ENCODE measurements around the gene MATN3. TPM values are rescaled to one million over a fixed set of nuclear protein-coding genes. Genes with fewer than 3 reads are reported as not detected.

MATN3 gene
- total and polyA plus RNA-seq, 2 of the 8 experiments (the other 6 are each of a cell fraction or from before 2014, with no cell fraction given), result 3.0 to 9.9 TPM

DNA sequence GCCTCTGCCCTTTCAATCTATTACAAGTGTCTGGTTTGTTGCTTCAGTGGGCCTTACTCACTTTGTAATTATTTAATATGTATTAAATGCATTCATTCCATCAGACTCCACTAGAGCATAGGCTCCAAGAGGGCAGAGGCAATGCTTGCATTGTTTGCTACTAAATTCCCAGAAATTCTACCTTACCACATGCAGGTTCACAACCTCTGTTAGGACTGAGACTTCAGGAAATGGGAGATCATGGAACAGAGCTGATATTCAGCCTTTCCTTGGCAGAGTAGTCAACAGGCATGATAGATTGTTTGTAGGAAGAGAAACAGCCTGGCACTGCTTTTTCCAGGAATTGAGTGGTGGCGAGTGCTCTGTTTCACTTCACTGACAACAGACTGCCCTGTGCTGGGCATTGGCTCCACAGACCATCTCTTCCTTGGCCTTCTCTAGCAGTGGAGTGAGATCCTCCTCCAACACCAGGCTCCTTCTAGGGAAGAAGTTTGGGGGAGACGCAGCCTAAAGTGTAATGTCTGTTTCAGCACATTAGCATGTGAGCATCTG, 6.2 kb upstream of the MATN3 start (continued):
- no peak for TF ChIP-seq RNF2 (IDR thresholded peaks at IDR 0.05; ENCODE audit: borderline replicate concordance, low read depth, low read length, missing control alignments, poor library complexity, severe bottlenecking)
- no peak for TF ChIP-seq GTF2F1 (IDR thresholded peaks at IDR 0.05; ENCODE audit: borderline replicate concordance, low read depth, low read length)

All from H1 (cell line).